Measurements from ENCODE around the gene MYL4. TPM values are rescaled to one million over a fixed set of nuclear protein-coding genes. Genes with fewer than 3 reads are reported as not detected.

MYL4 gene
- total RNA-seq, 4 donors from 2014 or later, result 1.5 TPM; not detected in 3

DNA sequence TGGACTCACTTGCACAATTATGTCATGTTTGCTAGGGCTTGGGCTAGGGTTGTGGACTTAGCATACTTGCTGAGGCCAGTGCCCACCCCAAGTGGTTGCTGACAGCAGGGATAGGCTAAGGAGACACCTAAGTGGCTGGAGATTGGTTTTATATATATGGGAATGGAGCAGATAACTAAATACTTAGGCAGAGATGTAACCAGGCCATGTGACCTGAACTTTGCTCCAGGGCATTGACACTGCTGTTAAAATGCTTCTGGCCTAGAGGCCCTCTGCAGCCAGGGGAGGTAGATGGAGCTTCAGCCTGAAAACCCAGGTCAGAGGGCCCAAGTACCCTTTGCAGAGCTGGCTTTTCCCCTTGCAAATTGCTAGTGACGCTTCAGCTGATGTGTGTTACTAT is 43.1 kb downstream of the MYL4 start:
- Histone ChIP-seq H3K36me3 (no peaks in the 10 kb centered on the region), H3K27ac (no peak overlapping the region), H3K4me1 (peaks cover 0 to 45% (median 2%) of the 10 kb centered on the region in 4 donors), H3K9me3 (no peaks in the 10 kb centered on the region), H3K4me3 (no peak overlapping the region), H3K27me3 (no peaks in the 10 kb centered on the region)
- 79 to 92% methylated on average over 1 of the region's 1 CpG for WGBS, 2 donors
- DNase-seq (ENCODE audit: low spot score in 2 of 2), result no peak
- no peak for TF ChIP-seq EP300 (IDR thresholded peaks at IDR 0.05)
- TF ChIP-seq, protein P1, sequence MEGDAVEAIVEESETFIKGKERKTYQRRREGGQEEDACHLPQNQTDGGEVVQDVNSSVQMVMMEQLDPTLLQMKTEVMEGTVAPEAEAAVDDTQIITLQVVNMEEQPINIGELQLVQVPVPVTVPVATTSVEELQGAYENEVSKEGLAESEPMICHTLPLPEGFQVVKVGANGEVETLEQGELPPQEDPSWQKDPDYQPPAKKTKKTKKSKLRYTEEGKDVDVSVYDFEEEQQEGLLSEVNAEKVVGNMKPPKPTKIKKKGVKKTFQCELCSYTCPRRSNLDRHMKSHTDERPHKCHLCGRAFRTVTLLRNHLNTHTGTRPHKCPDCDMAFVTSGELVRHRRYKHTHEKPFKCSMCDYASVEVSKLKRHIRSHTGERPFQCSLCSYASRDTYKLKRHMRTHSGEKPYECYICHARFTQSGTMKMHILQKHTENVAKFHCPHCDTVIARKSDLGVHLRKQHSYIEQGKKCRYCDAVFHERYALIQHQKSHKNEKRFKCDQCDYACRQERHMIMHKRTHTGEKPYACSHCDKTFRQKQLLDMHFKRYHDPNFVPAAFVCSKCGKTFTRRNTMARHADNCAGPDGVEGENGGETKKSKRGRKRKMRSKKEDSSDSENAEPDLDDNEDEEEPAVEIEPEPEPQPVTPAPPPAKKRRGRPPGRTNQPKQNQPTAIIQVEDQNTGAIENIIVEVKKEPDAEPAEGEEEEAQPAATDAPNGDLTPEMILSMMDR (IDR thresholded peaks at IDR 0.05), result no peak
- no peak for TF ChIP-seq POLR2A (IDR thresholded peaks at IDR 0.05)

DNA sequence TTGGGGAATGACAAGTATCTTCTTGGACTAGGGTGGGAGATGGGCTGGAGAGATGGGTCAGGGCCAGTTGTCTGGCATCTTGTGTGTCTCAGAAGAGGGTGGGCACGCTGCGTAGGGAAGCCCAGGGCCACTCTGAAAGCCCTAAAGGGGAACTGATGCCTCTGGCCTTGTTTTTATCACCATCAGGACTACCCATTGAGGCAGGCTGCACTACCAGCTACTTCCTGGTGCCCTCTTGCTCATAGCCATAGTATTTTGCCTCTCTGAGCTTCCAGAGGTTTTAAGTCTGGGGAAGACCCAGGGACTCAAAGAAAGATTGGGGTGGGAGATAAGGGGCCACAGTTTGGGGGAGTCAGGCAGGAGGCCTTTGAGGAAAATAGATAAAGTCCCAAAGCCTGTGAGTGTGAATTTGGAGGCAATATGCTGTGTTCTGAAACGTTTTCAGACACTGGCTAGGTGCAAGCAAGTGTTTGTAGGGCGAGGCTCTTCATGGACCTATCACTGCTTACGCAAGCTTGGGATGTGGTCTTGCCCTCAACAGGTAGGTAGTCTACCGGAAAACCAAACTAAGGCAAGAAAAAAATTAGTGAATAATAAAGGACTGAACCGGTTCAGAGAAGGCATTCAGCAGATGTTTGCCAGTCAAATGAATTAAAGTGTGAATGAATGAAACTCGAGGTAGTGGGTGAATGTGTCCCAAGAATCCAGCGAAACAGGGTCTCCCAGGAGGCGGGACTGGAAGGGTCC is 43.8 kb downstream of the MYL4 start:
- Histone ChIP-seq H3K27me3 (no peaks in the 10 kb centered on the region), H3K4me3 (peak overlapping the region; percentile 36 to 82 (median 71)), H3K4me1 (peaks cover 0 to 52% (median 4%) of the 10 kb centered on the region in 4 donors), H3K27ac (peak overlapping the region in 3 of 4 donors; percentile 73 to 89 (median 77)), H3K9me3 (no peaks in the 10 kb centered on the region), H3K36me3 (no peaks in the 10 kb centered on the region)
- 65 to 69% methylated on average over 10 of the region's 10 CpGs for WGBS, 2 donors
- TF ChIP-seq POLR2A (IDR thresholded peaks at IDR 0.05) (no peak), EP300 (IDR thresholded peaks at IDR 0.05) (no peak)
- TF ChIP-seq, protein P1 (IDR thresholded peaks at IDR 0.05), result peak in 1 of 5 experiments; percentile 9
- no peak for DNase-seq (ENCODE audit: low spot score in 2 of 2)

DNA sequence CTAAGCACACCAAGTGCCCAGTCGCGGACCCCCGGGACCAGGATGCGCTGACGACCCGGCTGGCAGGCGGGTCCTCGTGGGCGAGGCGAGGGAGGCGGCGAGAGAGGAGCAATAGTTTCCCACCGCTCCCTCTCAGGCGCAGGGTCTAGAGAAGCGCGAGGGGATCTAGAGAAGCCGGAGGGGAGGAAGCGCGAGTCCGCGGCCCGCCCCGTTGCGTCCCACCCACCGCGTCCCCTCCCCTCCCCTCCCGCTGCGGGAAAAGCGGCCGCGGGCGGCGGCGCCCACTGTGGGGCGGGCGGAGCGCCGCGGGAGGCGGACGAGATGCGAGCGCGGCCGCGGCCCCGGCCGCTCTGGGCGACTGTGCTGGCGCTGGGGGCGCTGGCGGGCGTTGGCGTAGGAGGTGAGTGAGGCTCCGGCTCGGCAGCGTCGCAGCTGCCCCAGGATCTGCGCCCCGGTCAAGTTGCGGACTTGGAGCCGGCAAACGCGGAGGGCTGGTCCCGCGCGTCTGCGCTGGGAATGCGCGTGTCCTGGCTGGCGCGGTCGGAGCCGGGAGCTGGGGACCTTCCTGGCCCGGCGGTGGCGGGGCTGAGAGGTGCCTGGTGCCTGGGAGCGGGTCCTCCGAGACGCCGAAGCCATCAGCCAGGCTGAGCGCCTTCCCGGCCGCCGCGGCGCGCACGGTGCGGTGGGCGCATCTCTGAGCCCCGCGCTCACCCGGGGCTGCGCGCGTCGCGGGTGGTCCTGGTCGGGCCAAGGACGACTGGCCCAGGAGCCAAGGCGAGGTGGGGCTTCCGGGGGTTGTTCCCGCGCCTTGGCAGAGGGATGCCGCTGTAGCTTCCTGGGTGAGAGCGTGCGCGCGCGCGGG is 44.6 kb downstream of the MYL4 start, which contains the start of gene ITGB3:
Gene ITGB3, plus strand, starts transcription at position 287 of the 862 bp plus-strand sequence. Its CDS starts 35 bp downstream, at position 322.
- Histone ChIP-seq H3K4me3 (peak within 1 kb of the TSS; percentile 36 to 82 (median 71)), H3K9me3 (no peaks in the 10 kb centered on the region), H3K4me1 (peaks cover 0 to 57% (median 5%) of the 10 kb centered on the region in 4 donors), H3K27me3 (no peaks in the 10 kb centered on the region), H3K27ac (peak within 1 kb of the TSS in 3 of 4 donors; percentile 73 to 89 (median 77)), H3K36me3 (no peaks in the 10 kb centered on the region)
- DNase-seq (ENCODE audit: low spot score in 2 of 2), result peak; percentile 52 to 56
- TF ChIP-seq, protein P1 (IDR thresholded peaks at IDR 0.05), result peak; percentile 31 to 65 (median 53)
- TF ChIP-seq POLR2A (IDR thresholded peaks at IDR 0.05), result peak in 1 of 2 donors; percentile 42
- TF ChIP-seq EP300 (IDR thresholded peaks at IDR 0.05), result peak in 1 of 2 donors; percentile 51
- WGBS, 2 donors, result 0 to 2% methylated on average over 36 to 103 of the region's 112 CpGs

DNA sequence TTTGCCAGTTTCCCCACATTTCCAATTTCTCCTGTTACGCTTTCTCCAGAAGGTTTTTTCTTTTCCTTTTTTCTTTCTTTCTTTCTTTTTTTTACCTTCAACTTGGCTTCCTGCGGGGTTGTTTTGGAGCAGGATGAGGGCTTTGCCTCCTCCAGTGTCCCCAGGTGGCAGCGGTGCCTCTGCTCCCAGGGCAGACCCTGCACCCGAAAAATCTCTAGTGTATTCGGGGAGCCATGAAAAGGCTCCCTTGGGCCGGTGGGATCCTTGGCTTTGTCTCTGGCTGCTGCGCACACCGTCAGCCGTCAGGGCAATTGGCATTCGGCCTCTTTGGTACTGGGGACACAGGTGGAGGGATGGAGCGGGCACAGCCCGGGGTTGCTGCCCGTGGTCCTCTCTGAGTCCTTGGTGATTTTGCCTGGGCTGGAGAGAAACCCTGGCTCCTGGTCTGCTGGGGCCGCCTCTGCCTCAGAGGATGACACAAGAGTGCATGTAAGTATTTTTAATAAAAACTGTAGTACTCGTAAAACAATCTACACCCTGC is 45.3 kb downstream of the MYL4 start:
- no peaks in the 10 kb centered on the region for H3K9me3 ChIP-seq
- H3K36me3 ChIP-seq, result no peaks in the 10 kb centered on the region
- 18 to 23% methylated on average over 15 of the region's 15 CpGs for WGBS, 2 donors
- DNase-seq (ENCODE audit: low spot score in 2 of 2), result no peak
- TF ChIP-seq POLR2A (IDR thresholded peaks at IDR 0.05), result no peak
- TF ChIP-seq EP300 (IDR thresholded peaks at IDR 0.05), result no peak
- TF ChIP-seq, protein P1 (IDR thresholded peaks at IDR 0.05), result no peak
- no peaks in the 10 kb centered on the region for H3K27me3 ChIP-seq
- peaks cover 0 to 57% (median 5%) of the 10 kb centered on the region in 4 donors for H3K4me1 ChIP-seq
- H3K4me3 ChIP-seq, result peak overlapping the region; percentile 36 to 82 (median 71)
- peak overlapping the region in 3 of 4 donors; percentile 73 to 89 (median 77) for H3K27ac ChIP-seq
